Adrenal gland (tissue), 12 donors: Measurements from ENCODE around the gene UPP2. TPM values are rescaled to one million over a fixed set of nuclear protein-coding genes. Genes with fewer than 3 reads are reported as not detected.

ENCODE experiments used
- DNase-seq, 7 donors: peaks; one replicate each; pipeline ENCODE4 v3.0.0-alpha.2; 2019 to 2020
- H3K27ac ChIP-seq, 5 donors: fragments of 200-600 bp; sonication (generic) in 4 of 5; 1 replicate in 3 of 5; 2 replicates in 2 of 5; pipeline versions ENCODE4 v1.5.1 to v1.8.0; 2016 to 2020; ENCODE audit warnings: mild to moderate bottlenecking in 1 of 5
- H3K27me3 ChIP-seq: fragments of 200-600 bp; 2 replicates; pipeline ENCODE4 v1.8.0; 2021
- H3K36me3 ChIP-seq, 2 donors: fragments of 200-600 bp; replicated peaks in 1 of 2; 1 replicate in 1 of 2; 2 replicates in 1 of 2; pipeline versions ENCODE4 v1.5.1 to v1.8.0; 2018 to 2022
- H3K4me1 ChIP-seq, 2 donors: fragments of 200-600 bp; replicated peaks in 1 of 2; 1 replicate in 1 of 2; 2 replicates in 1 of 2; pipeline versions ENCODE4 v1.5.1 to v1.8.0; 2018 to 2021
- H3K4me3 ChIP-seq, 4 donors: fragments of 200-600 bp; sonication (generic) in 3 of 4; one replicate each; pipeline ENCODE4 v1.5.1; 2016 to 2018
- H3K9me3 ChIP-seq, 3 donors: fragments of 200-600 bp; sonication (generic) in 1 of 3; replicated peaks in 1 of 3; 1 replicate in 2 of 3; 2 replicates in 1 of 3; pipeline versions ENCODE4 v1.5.1 to v1.8.0; 2016 to 2021
- POLR2A ChIP-seq, 2 donors: fragments of 450-650 bp; IDR thresholded peaks; one replicate each; pipeline ENCODE4 v1.6.1; 2017; ENCODE audit warnings: antibody characterized with exemption in 2 of 2, mild to moderate bottlenecking in 2 of 2, moderate library complexity in 1 of 2
- WGBS, 4 donors: extraction: QIAGEN DNeasy Blood & Tissue Kit in 2 of 4; methylation state at CpG; one replicate each; pipeline versions ENCODE4 v1.1.5 to v1.1.7; 2013 to 2017; 5-methylcytosine and 5-hydroxymethylcytosine counted together
- intact Hi-C, 2 donors: fragments of 100-400 bp; cut with DNase I; formaldehyde crosslinking; loops; one replicate each; pipeline versions ENCODE4 v1.14.1 to v1.15.0; 2022 to 2023
- polyA plus RNA-seq, 3 donors: library from polyadenylated mRNA; stranded (reverse); fragments of 200-250 nt in 2 of 3; fragments of 350-450 nt in 1 of 3; fragmentation: Illumina TruSeq in 1 of 3; extraction: RNeasy Lipid Tissue Mini Kit (QIAGEN cat#74804) in 1 of 3; gene quantifications; one replicate each; pipeline ENCODE4 v1.2.3, GENCODE V29; 2013 to 2014
- total RNA-seq, 9 donors: library from RNA; depleted of rRNA in 4 of 9; stranded (reverse); fragments of >200 nt in 4 of 9; fragments of 120-200 nt in 1 of 9; fragmentation: NEBNext Ultra II Directional in 1 of 9; extraction: Animal tissue kit (Norgen Biotek cat#: 25700) in 1 of 9; gene quantifications; one replicate each; pipeline versions ENCODE4 v1.1.0 to v1.2.4, GENCODE V29; 2013 to 2023
- TF ChIP-seq, protein P1 (sequence below), 6 experiments: fragments of 450-650 bp in 4 of 6; fragments of 200-600 bp in 2 of 6; sonication (generic) in 1 of 6; IDR thresholded peaks; 1 replicate in 5 of 6; 2 replicates in 1 of 6; pipeline versions ENCODE4 v1.5.1 to v1.8.0; 2016 to 2021; ENCODE audit warnings: antibody characterized with exemption in 6 of 6, mild to moderate bottlenecking in 2 of 6, moderate library complexity in 1 of 6
- donor health status: healthy with polysubstance abuse.
- donor health status: Bipolar disorder and iron deficiency.
- donor health status: DM: yes; HTN: yes; CAD: no.
- donor health status: DM: no; HTN: no; CAD: no.
- donor health status: DM: no; HTN: no; CAD: no.
- donor health status: DM: yes; HTN: yes; CAD: no.

UPP2 gene
- total and polyA plus RNA-seq, 12 donors: 0.05 to 0.18 (median 0.07) TPM; not detected in 6

DNA sequence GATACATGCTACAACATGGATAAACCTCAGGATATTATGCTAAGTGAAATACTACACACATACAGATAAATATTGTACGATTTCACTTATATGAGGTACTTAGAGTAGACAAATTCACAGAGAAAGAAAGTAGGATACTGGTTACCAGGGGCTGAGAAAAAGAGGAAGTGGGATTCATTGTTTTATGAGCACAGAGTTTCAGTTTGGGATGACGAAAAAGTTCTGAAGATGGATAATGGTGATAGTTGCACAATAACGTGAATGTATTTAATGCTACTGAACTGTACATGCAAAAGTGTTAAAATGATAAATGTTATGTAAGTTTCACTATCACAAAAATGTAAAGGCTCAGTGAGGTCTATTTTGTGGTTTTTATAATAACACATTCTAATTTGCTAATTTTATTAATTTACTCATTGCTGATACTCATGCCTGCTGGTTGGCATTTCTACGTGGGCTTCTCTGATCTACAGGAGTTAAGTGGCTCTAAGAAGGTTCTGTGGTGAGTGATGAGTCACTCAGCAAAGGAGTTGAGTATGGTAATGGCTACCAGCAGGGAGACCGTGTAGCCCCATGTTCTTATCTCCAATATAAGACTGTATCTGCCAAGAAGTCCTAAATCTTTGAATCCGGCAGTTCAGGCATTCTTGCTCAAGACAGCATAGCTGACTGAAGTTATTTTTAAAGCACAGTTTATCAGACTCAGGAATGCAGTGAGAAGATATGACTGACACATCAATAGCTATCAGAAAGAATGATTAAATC, 41.1 kb downstream of the UPP2 start:
- H3K27ac ChIP-seq: no peak overlapping the region
- no peak for TF ChIP-seq POLR2A (IDR thresholded peaks at IDR 0.05)
- TF ChIP-seq, protein P1, sequence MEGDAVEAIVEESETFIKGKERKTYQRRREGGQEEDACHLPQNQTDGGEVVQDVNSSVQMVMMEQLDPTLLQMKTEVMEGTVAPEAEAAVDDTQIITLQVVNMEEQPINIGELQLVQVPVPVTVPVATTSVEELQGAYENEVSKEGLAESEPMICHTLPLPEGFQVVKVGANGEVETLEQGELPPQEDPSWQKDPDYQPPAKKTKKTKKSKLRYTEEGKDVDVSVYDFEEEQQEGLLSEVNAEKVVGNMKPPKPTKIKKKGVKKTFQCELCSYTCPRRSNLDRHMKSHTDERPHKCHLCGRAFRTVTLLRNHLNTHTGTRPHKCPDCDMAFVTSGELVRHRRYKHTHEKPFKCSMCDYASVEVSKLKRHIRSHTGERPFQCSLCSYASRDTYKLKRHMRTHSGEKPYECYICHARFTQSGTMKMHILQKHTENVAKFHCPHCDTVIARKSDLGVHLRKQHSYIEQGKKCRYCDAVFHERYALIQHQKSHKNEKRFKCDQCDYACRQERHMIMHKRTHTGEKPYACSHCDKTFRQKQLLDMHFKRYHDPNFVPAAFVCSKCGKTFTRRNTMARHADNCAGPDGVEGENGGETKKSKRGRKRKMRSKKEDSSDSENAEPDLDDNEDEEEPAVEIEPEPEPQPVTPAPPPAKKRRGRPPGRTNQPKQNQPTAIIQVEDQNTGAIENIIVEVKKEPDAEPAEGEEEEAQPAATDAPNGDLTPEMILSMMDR (IDR thresholded peaks at IDR 0.05): no peak
- intact Hi-C loops: no loop called here
- DNase-seq: peak in 4 of 7 donors; percentile 11 to 25 (median 20)
- H3K36me3 ChIP-seq: no peaks in the 10 kb centered on the region
- no peaks in the 10 kb centered on the region for H3K9me3 ChIP-seq
- WGBS, 4 donors: 40 to 49% (median 42%) methylated on average over 6 of the region's 6 CpGs
- no peaks in the 10 kb centered on the region for H3K27me3 ChIP-seq
- no peak overlapping the region for H3K4me3 ChIP-seq
- H3K4me1 ChIP-seq: no peaks in the 10 kb centered on the region

DNA sequence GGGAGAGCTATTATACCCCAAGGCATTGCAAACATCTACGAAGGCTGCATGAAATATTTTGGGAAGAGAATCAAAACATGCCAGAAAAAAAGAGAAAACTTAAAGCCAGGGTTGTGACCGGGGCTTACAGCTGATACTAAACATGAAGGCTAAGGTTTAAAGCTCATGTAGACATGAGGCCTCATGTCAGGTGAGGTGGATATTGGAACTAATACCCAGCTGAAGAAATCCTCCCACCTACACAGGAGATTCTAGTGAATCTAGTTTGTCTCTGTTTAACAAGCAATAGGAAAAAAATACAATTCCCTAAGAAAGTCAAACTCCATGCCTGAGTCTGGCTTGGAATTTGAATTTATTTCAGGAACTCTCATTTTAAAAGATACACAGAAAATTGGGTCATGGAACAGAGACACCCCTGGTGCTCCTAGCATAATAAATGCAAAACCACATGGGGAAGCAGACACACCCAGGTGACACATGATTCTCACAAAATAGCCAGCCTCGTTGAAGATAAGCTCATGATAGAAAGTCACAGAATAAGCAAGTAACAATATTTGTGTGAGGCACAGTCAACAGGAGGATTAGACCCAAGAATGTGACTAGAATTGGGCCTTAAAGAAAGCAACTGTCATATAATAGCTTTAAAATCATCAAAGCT, 42.2 kb downstream of the UPP2 start:
- Histone ChIP-seq H3K4me1 (no peaks in the 10 kb centered on the region), H3K36me3 (no peaks in the 10 kb centered on the region), H3K4me3 (no peak overlapping the region), H3K27me3 (no peaks in the 10 kb centered on the region), H3K27ac (no peak overlapping the region), H3K9me3 (no peaks in the 10 kb centered on the region)
- no peak for TF ChIP-seq POLR2A (IDR thresholded peaks at IDR 0.05)
- TF ChIP-seq, protein P1 (IDR thresholded peaks at IDR 0.05): no peak
- DNase-seq: no peak
- 59 to 75% (median 69%) methylated on average over 3 of the region's 3 CpGs for WGBS, 4 donors
- intact Hi-C loops: no loop called here

DNA sequence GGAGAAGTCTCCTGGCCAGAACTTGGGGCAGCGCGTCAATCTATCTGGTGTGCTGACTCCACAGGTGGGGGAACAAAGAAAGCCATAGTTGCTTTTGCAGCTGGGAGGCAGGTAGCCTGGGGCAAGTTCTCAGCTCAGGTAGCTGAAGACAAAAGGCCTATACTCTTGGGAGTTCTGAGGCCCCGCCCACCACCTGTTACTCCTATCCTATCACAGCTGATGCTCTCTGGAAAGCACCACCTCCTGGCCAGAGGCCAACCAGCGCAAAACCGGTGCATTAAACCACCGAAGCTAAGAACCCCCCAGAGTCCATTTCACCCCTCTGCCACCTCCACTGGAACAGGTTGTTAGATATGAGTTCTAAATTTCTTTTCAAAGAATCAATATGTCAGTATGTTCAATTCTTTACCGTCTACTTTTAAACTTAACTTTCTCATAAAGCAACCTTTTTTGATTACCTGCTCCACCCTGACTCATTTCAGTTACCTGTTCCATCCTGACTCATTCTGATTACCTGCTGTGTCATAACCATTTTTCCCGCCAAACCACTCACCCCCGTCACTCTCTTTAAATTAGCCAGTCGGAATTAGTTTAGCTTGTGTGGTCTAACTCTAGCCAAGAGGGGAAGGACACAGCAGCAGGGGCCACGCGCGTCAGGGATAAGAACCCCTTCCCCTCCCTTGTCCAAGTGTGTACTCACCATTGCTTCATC, 43.4 kb downstream of the UPP2 start:
- Histone ChIP-seq H3K36me3 (no peaks in the 10 kb centered on the region), H3K9me3 (no peaks in the 10 kb centered on the region), H3K27me3 (no peaks in the 10 kb centered on the region), H3K4me1 (no peaks in the 10 kb centered on the region), H3K4me3 (no peak overlapping the region), H3K27ac (no peak overlapping the region)
- DNase-seq: no peak
- TF ChIP-seq POLR2A (IDR thresholded peaks at IDR 0.05): no peak
- TF ChIP-seq, protein P1 (IDR thresholded peaks at IDR 0.05): no peak
- intact Hi-C loops: no loop called here
- WGBS, 4 donors: 93 to 97% (median 95%) methylated on average over 13 of the region's 13 CpGs

- no peaks in the 10 kb centered on the region for H3K27me3 ChIP-seq
Measured at GRCh38 chr2:158153270-158154015, 51.8 kb downstream of the UPP2 start.

More at GRCh38 chr2:158153270-158154015, 51.8 kb downstream of the UPP2 start:
- WGBS, 4 donors: 71 to 89% (median 82%) methylated on average over 3 of the region's 3 CpGs
- Histone ChIP-seq H3K4me1 (no peaks in the 10 kb centered on the region), H3K4me3 (no peak overlapping the region), H3K9me3 (no peaks in the 10 kb centered on the region), H3K27ac (no peak overlapping the region), H3K36me3 (no peaks in the 10 kb centered on the region)
- intact Hi-C loops: no loop called here
- no peak for DNase-seq
- TF ChIP-seq, protein P1 (IDR thresholded peaks at IDR 0.05): no peak
- TF ChIP-seq POLR2A (IDR thresholded peaks at IDR 0.05): no peak
